Nephron progenitor cell (in vitro differentiated cells): Measurements from ENCODE around the gene SCRN1.

Source experiments
- DNase-seq: peaks from one replicate; pipeline ENCODE4 v3.0.0; 2021
- H3K27ac Mint-ChIP-seq: 2 replicates; pipeline ENCODE4 v1.8.0; 2021; ENCODE audit warnings: mild to moderate bottlenecking, moderate library complexity, mixed read lengths
- H3K27me3 Mint-ChIP-seq: 2 replicates; pipeline ENCODE4 v1.8.0; 2021; ENCODE audit warnings: mild to moderate bottlenecking, low read depth, mixed read lengths; ENCODE audit not compliant: poor library complexity
- H3K36me3 Mint-ChIP-seq: 2 replicates; pipeline ENCODE4 v1.8.0; 2021; ENCODE audit warnings: low read depth, mixed read lengths
- H3K4me1 Mint-ChIP-seq: 2 replicates; pipeline ENCODE4 v1.8.0; 2021; ENCODE audit warnings: mixed read lengths
- H3K4me3 Mint-ChIP-seq: 2 replicates; pipeline ENCODE4 v1.8.0; 2021; ENCODE audit warnings: mild to moderate bottlenecking, moderate library complexity, mixed read lengths
- H3K9me3 Mint-ChIP-seq: 2 replicates; pipeline ENCODE4 v1.8.0; 2021; ENCODE audit warnings: mild to moderate bottlenecking, moderate library complexity, mixed read lengths
- TF ChIP-seq, protein P1 (sequence below): fragments of 200-600 bp; sonication (generic); IDR thresholded peaks from 2 replicates; pipeline ENCODE4 v1.5.0; 2021; ENCODE audit warnings: antibody characterized with exemption

The SCRN1 gene

DNA sequence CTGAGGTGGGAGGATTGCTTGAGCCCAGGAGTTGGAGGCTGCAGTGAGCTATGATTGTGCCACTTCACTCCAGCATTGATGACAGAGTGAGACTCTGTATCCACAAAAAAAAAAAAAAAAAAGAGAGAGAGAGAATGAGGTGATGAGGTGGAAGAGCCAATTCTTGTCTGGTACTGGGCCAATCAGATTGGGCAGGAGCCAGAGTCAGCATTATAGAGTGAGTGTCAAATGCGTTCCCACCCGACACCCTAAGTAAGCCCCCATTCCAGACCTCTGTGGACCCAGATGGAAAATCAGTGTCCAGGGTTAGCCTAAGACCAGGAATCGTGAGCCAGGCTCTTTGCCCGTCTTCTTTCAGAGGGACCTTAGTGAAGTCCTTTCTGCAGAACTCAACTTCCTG, 99.3 kb downstream of the SCRN1 start:
- no peak overlapping the region for H3K4me3 Mint-ChIP-seq
- peaks cover 2% of the 10 kb centered on the region for H3K36me3 Mint-ChIP-seq
- H3K4me1 Mint-ChIP-seq: no peaks in the 10 kb centered on the region
- no peak for DNase-seq
- H3K9me3 Mint-ChIP-seq: peaks cover under 1% of the 10 kb centered on the region
- H3K27me3 Mint-ChIP-seq: peaks cover 7% of the 10 kb centered on the region
- TF ChIP-seq, protein P1, sequence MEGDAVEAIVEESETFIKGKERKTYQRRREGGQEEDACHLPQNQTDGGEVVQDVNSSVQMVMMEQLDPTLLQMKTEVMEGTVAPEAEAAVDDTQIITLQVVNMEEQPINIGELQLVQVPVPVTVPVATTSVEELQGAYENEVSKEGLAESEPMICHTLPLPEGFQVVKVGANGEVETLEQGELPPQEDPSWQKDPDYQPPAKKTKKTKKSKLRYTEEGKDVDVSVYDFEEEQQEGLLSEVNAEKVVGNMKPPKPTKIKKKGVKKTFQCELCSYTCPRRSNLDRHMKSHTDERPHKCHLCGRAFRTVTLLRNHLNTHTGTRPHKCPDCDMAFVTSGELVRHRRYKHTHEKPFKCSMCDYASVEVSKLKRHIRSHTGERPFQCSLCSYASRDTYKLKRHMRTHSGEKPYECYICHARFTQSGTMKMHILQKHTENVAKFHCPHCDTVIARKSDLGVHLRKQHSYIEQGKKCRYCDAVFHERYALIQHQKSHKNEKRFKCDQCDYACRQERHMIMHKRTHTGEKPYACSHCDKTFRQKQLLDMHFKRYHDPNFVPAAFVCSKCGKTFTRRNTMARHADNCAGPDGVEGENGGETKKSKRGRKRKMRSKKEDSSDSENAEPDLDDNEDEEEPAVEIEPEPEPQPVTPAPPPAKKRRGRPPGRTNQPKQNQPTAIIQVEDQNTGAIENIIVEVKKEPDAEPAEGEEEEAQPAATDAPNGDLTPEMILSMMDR: no peak
- no peak overlapping the region for H3K27ac Mint-ChIP-seq

DNA sequence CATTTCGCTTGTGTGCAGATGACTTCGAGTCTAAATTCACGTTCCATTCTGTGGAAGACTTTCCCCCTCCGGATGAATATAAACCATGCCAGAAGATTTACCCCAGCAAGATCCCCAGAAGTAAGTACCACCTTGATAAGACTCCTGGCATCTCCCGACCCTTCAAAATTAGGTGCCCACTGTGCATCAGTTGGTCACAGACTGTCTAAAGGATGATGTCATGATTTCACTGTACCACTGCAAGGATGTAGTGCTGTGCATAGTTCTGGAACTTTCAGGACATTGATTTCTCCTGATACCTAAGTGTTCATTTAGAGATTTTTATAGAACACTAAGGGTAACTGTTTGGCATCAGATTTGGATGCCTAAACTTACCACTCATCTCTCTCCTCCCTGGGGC, 100.3 kb downstream of the SCRN1 start:
- DNase-seq: no peak
- Mint-ChIP-seq H3K27me3 (peaks cover 11% of the 10 kb centered on the region), H3K4me1 (no peaks in the 10 kb centered on the region), H3K9me3 (no peaks in the 10 kb centered on the region), H3K27ac (no peak overlapping the region), H3K36me3 (no peaks in the 10 kb centered on the region), H3K4me3 (no peak overlapping the region)
- TF ChIP-seq, protein P1: no peak

DNA sequence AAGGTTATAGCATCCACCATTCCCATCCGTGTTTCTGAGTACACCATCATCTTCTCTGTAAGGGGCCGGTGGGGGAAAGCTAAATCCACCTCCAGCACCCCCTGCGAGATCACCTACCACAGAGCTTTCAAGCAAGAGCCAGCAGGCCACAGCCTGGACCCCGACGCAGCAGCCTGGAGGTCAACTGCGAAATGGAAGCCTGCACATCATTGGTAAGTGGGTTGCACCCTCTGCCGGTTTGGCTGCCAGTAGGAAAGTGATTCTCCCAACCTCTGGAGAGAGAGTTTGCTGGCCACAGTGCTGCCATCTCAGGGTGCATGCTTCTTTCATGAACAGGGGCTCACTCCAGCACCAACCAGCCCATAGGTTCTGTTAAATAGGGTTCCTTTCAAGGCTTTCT, 101.6 kb downstream of the SCRN1 start:
- Mint-ChIP-seq H3K4me1 (peaks cover 4% of the 10 kb centered on the region), H3K9me3 (no peaks in the 10 kb centered on the region), H3K36me3 (no peaks in the 10 kb centered on the region), H3K4me3 (no peak overlapping the region), H3K27me3 (peaks cover 20% of the 10 kb centered on the region), H3K27ac (no peak overlapping the region)
- TF ChIP-seq, protein P1: no peak
- DNase-seq: no peak

DNA sequence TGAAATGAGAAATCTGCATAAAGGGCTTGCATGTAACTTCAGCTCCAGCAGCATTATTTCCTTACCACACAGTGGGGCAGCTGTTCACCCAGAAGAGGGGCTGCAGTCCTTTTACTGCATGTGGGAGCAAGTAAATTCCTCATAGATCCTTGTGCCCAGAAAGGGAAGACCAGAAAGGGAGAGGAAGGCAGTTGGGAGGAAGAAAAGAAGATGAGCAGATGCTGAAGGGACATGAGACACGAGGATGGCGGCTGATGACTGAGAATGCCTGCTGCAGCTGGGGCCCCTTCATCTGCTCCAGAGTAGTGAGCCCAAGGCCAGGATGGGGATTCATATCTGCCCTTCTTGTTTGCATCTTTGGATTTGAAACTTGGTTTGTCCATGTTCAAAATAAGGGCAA, 102.8 kb downstream of the SCRN1 start:
- no peaks in the 10 kb centered on the region for H3K9me3 Mint-ChIP-seq
- DNase-seq: no peak
- no peaks in the 10 kb centered on the region for H3K36me3 Mint-ChIP-seq
- peaks cover 32% of the 10 kb centered on the region for H3K27me3 Mint-ChIP-seq
- H3K4me1 Mint-ChIP-seq: peaks cover 16% of the 10 kb centered on the region
- TF ChIP-seq, protein P1: no peak
- H3K27ac Mint-ChIP-seq: no peak overlapping the region
- no peak overlapping the region for H3K4me3 Mint-ChIP-seq

DNA sequence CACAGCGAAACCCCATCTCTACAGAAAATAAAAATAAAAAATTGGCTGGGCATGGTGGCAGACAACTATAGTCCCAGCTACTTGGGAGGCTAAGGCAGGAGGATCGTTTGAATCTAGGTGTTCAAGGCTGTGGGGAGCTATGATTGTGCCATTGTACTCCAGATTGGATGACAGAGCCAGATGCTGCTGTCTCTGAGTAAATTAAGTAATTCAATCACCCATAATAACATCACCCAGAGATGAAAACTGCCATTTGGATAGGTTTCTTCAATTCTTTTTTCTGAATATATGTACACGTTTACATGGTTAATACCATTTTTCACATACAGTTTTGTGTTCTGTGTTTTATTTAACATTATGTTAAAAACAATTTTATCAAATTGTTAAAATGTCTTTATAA, 104.0 kb downstream of the SCRN1 start:
- H3K36me3 Mint-ChIP-seq: peaks cover 5% of the 10 kb centered on the region
- H3K27ac Mint-ChIP-seq: no peak overlapping the region
- no peak for DNase-seq
- TF ChIP-seq, protein P1: no peak
- H3K27me3 Mint-ChIP-seq: peaks cover 36% of the 10 kb centered on the region
- no peak overlapping the region for H3K4me3 Mint-ChIP-seq
- peaks cover 19% of the 10 kb centered on the region for H3K4me1 Mint-ChIP-seq
- no peaks in the 10 kb centered on the region for H3K9me3 Mint-ChIP-seq

DNA sequence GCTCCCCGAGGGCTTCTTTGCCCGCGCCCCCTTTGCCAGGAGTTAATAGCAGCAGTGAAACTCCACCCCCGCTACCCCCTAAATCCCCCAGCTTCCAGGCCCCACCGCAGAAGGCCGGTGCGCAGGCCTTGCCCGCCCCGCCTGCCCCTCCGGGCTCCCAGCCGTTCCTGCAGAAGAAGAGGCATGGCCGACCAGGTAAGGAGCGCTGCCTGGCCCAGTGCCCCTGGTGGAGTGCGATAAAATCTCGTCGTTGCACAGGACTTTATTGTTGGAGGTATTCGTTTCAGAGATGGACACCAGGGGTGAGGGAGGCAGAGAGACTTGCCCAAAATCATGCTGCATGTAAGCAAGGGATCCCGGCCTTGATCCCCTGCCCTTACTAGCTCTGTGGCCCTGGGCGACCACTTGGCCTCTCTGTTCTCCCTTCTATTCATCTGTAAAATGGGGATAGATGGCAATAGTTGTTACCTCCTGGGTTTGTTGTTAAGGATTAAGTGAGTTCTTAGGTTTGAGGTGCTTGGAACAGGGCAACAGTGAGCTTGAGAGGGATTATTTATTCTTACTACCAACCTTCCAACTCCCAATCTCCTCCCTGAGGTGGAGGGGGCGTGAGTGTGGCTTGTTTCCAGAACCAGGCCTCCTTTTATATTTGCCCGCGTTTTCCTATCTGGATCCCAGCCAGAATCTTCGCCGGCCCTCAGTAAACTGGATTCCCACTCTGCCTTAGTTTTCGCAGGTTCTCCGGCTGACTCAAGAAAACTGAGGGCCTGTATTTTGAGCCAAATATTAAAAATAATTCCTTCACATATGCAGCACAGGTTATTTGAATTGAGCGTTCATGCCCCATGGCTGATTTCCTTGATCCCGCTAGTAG, 105.0 kb downstream of the SCRN1 start:
- DNase-seq: peak; percentile 50
- Mint-ChIP-seq H3K4me1 (peaks cover 19% of the 10 kb centered on the region), H3K27ac (no peak overlapping the region), H3K9me3 (no peaks in the 10 kb centered on the region), H3K36me3 (peaks cover 10% of the 10 kb centered on the region), H3K27me3 (peaks cover 43% of the 10 kb centered on the region), H3K4me3 (peak overlapping the region; percentile 70)
- TF ChIP-seq, protein P1: no peak
